HepG2 (cell line): ENCODE data around the gene NRSN2. TPM values are rescaled to one million over a fixed set of nuclear protein-coding genes. Genes with fewer than 3 reads are reported as not detected.
A peak's percentile ranks its signal among the peaks of the same experiment; 100 is the strongest.

Source experiments
- ATAC-seq: fragments of 200-7000 bp; cut with Tn5 transposase; 3 replicates; pipeline ENCODE4 v1.9.1; 2020; ENCODE audit warnings: mild to moderate bottlenecking, moderate library complexity
- BruUV-seq: library from RNA; stranded (reverse); fragments of 400-500 nt; replicated peaks from 2 replicates; lab custom pipeline; 2021; lab: Mats Ljungman, UMichigan
- CTCF ChIA-PET: fragments of 300-600 bp; formaldehyde crosslinking; extraction: SDS; loops from one replicate; lab custom pipeline; 2021; ENCODE audit warnings: low total read pairs, inconsistent platforms, low intra/inter-chr PET ratio; lab: Yijun Ruan, JAX
- POLR2A ChIA-PET: fragments of 350-600 bp; sonication (Branson Sonifier 250); formaldehyde crosslinking; loops from one replicate; lab custom pipeline; 2020; ENCODE audit warnings: antibody characterized with exemption, inconsistent platforms; lab: Yijun Ruan, JAX
- DNase-seq: peaks from one replicate; pipeline ENCODE4 v3.0.0-alpha.2; 2015; ENCODE audit warnings: low spot score
- FAIRE-seq: peaks from 3 replicates; lab custom pipeline; 2011; peaks lifted over from hg19 to GRCh38; lab: Jason Lieb, UNC
- H2AFZ ChIP-seq: one replicate; pipeline ENCODE4 v1.6.1; 2011; ENCODE audit warnings: low read length, inconsistent platforms
- H3K27ac ChIP-seq: fragments of 300-600 bp; 3 replicates; pipeline ENCODE4 v1.8.0; 2011; ENCODE audit warnings: mixed run types, mild to moderate bottlenecking, mixed read lengths, low read length, inconsistent platforms; ENCODE audit not compliant: insufficient read depth; ENCODE audit errors: extremely low read length
- H3K27me3 ChIP-seq, 2 experiments: fragments of 200-600 bp in 1 of 2; 2 replicates in 1 of 2; 3 replicates in 1 of 2; pipeline versions ENCODE4 v1.6.0 to v1.8.0; 2011; ENCODE audit warnings: low read length in 2 of 2, mild to moderate bottlenecking in 2 of 2, moderate library complexity in 2 of 2, inconsistent platforms in 1 of 2; ENCODE audit not compliant: insufficient read depth in 2 of 2, control insufficient read depth in 1 of 2
- H3K36me3 ChIP-seq, 2 experiments: fragments of 200-600 bp in 1 of 2; replicated peaks in 1 of 2; 2 replicates in 1 of 2; 3 replicates in 1 of 2; pipeline versions ENCODE4 v1.5.1 to v1.8.0; 2011; ENCODE audit warnings: low read length in 2 of 2, inconsistent platforms in 1 of 2; ENCODE audit not compliant: insufficient read depth in 2 of 2, control insufficient read depth in 1 of 2
- H3K4me1 ChIP-seq: 2 replicates; pipeline ENCODE4 v1.5.1; 2012; ENCODE audit warnings: low read length, inconsistent platforms; ENCODE audit not compliant: insufficient read depth
- H3K4me2 ChIP-seq: 2 replicates; pipeline ENCODE4 v1.6.0; 2011; ENCODE audit warnings: low read depth, low read length, inconsistent platforms
- H3K4me3 ChIP-seq, 3 experiments: fragments of 200-600 bp in 1 of 3; sonication (generic), shearing (Covaris generic) in 1 of 3; replicated peaks in 1 of 3; 2 replicates each; pipeline ENCODE4 v1.5.1; 2011 to 2016; ENCODE audit warnings: low read length in 3 of 3, inconsistent platforms in 2 of 3, low read depth in 2 of 3, mild to moderate bottlenecking in 2 of 3, control low read depth in 1 of 3, mixed read lengths in 1 of 3; ENCODE audit not compliant: insufficient read depth in 1 of 3
- H3K79me2 ChIP-seq: one replicate; pipeline ENCODE4 v1.6.1; 2011; ENCODE audit warnings: low read length, inconsistent platforms; ENCODE audit not compliant: insufficient read depth
- H3K9ac ChIP-seq: 2 replicates; pipeline ENCODE4 v1.6.0; 2011; ENCODE audit warnings: mild to moderate bottlenecking, low read depth, low read length, inconsistent platforms; ENCODE audit not compliant: insufficient read depth
- H3K9me3 ChIP-seq: 2 replicates; pipeline ENCODE4 v1.5.1; 2012; ENCODE audit warnings: mild to moderate bottlenecking, low read length
- H4K20me1 ChIP-seq: 2 replicates; pipeline ENCODE4 v1.6.0; 2011; ENCODE audit warnings: inconsistent platforms, mild to moderate bottlenecking, low read length, moderate library complexity; ENCODE audit not compliant: insufficient read depth
- CENPBD1 ChIP-seq: sonication (generic); formaldehyde crosslinking; IDR thresholded peaks from 2 replicates; pipeline ENCODE4 v1.8.0; 2022; ENCODE audit warnings: missing genetic modification reagents, low read depth, mild to moderate bottlenecking, borderline replicate concordance
- FOSL1 ChIP-seq: sonication (generic); formaldehyde crosslinking; IDR thresholded peaks from 2 replicates; pipeline ENCODE4 v1.9.0; 2021; ENCODE audit warnings: missing genetic modification reagents, borderline replicate concordance
- KLF15 ChIP-seq: sonication (generic); formaldehyde crosslinking; IDR thresholded peaks from 2 replicates; pipeline ENCODE4 v1.8.1; 2023; ENCODE audit warnings: borderline replicate concordance, mild to moderate bottlenecking, inconsistent platforms, missing genetic modification reagents, mixed read lengths
- MAFK ChIP-seq, 2 experiments: IDR thresholded peaks in 1 of 2; conservative IDR thresholded peaks in 1 of 2; 2 replicates each; pipeline ENCODE4 v1.6.1; 2011; ENCODE audit warnings: improper control_type of control experiment in 2 of 2, low read length in 2 of 2
- MIER3 ChIP-seq: IDR thresholded peaks from 2 replicates; pipeline ENCODE4 v1.6.1; 2016; ENCODE audit warnings: missing compliant biosample characterization, borderline replicate concordance
- MXI1 ChIP-seq: IDR thresholded peaks from 3 replicates; pipeline ENCODE4 v1.6.1; 2012; ENCODE audit warnings: low read depth, low read length, inconsistent platforms, borderline replicate concordance
- POLR2AphosphoS2 ChIP-seq: IDR thresholded peaks from 2 replicates; pipeline ENCODE4 v1.6.1; 2011; ENCODE audit warnings: low read depth, low read length, improper control_type of control experiment
- RBAK ChIP-seq: sonication (generic); formaldehyde crosslinking; IDR thresholded peaks from 2 replicates; pipeline ENCODE4 v1.5.1; 2020; ENCODE audit warnings: mild to moderate bottlenecking, missing genetic modification reagents
- SRF ChIP-seq: IDR thresholded peaks from 2 replicates; pipeline ENCODE4 v1.6.1; 2011; ENCODE audit warnings: mild to moderate bottlenecking, low read depth, low read length, moderate library complexity
- STAG1 ChIP-seq: sonication (generic); formaldehyde crosslinking; IDR thresholded peaks from 2 replicates; pipeline ENCODE4 v1.4.0; 2020; ENCODE audit warnings: missing genetic modification reagents
- WIZ ChIP-seq: sonication (generic); formaldehyde crosslinking; IDR thresholded peaks from 2 replicates; pipeline ENCODE4 v1.5.1; 2020; ENCODE audit warnings: mild to moderate bottlenecking, missing genetic modification reagents
- ZFP36L2 ChIP-seq: sonication (generic); formaldehyde crosslinking; IDR thresholded peaks from 2 replicates; pipeline ENCODE4 v1.4.0; 2020; ENCODE audit warnings: missing genetic modification reagents
- ZNF318 ChIP-seq: sonication (generic); formaldehyde crosslinking; IDR thresholded peaks from 2 replicates; pipeline ENCODE4 v1.4.0; 2020; ENCODE audit warnings: mild to moderate bottlenecking, missing genetic modification reagents
- ZNF776 ChIP-seq: sonication (generic); formaldehyde crosslinking; IDR thresholded peaks from 2 replicates; pipeline ENCODE4 v1.4.0; 2020; ENCODE audit warnings: mild to moderate bottlenecking, missing genetic modification reagents
- ZNF790 ChIP-seq: sonication (generic); formaldehyde crosslinking; IDR thresholded peaks from 2 replicates; pipeline ENCODE4 v1.8.0; 2022; ENCODE audit warnings: missing genetic modification reagents, mild to moderate bottlenecking, borderline replicate concordance
- WGBS: methylation state at CpG from one replicate; pipeline ENCODE4 v1.1.6; 2017; ENCODE audit warnings: low lambda C conversion rate; 5-methylcytosine and 5-hydroxymethylcytosine counted together
- in situ Hi-C: cut with HindIII; loops from 2 replicates; pipeline ENCODE4 v1.10.0; 2017; ENCODE audit warnings: low pct_unique_long_range_greater_than_20kb; ENCODE audit not compliant: extremely low pct_ligation_motif_present
- intact Hi-C: fragments of 100-400 bp; cut with micrococcal nuclease; formaldehyde crosslinking; loops from one replicate; pipeline ENCODE4 v1.10.0; 2022; ENCODE audit not compliant: unreplicated experiment
- polyA plus RNA-seq, 8 experiments: library from polyadenylated mRNA; depleted of rRNA in 3 of 8; stranded (reverse) in 7 of 8; unstranded in 1 of 8; fragments of >200 nt; fragmentation: Illumina TruSeq in 4 of 8; extraction: Trizol in 4 of 8; gene quantifications; 2 replicates each; pipeline versions ENCODE4 v1.2.1 to v1.2.3, GENCODE V29; 2011 to 2016; ENCODE audit warnings: low read depth in 4 of 8, missing spikeins in 1 of 8, mixed read lengths in 1 of 8; ENCODE audit not compliant: insufficient read depth in 1 of 8
- total RNA-seq, 5 experiments: library from RNA; depleted of rRNA; stranded (reverse); fragments of >200 nt; fragmentation: Illumina TruSeq; extraction: Trizol; gene quantifications; 2 replicates each; pipeline ENCODE4 v1.2.3, GENCODE V29; 2016; ENCODE audit warnings: low read depth in 1 of 5

Gene NRSN2
- total and polyA plus RNA-seq, 2 of the 13 experiments (the other 11 are each of a cell fraction or from before 2014, with no cell fraction given) = 32.3 to 49.4 TPM

- Histone ChIP-seq H2AFZ (no peak overlapping the region), H3K4me1 (peaks cover 34% of the 10 kb centered on the region), H3K4me3 (peak overlapping the region; percentile 63 to 88 (median 87)), H3K4me2 (peak overlapping the region; percentile 93), H4K20me1 (no peaks in the 10 kb centered on the region), H3K9me3 (no peaks in the 10 kb centered on the region), H3K27ac (peak overlapping the region; percentile 81), H3K36me3 (peaks cover 4 to 15% of the 10 kb centered on the region in 2 experiments; a peak in 3 of 5 replicates), H3K27me3 (no peaks in the 10 kb centered on the region), H3K79me2 (peaks cover 10% of the 10 kb centered on the region), H3K9ac (peak overlapping the region; percentile 77)
- no peak for DNase-seq
- CTCF ChIA-PET = no interaction called here
- POLR2A ChIA-PET = interaction anchor here (0.9 to 5.9 kb wide), 42 partner anchors 9 to 328 kb away, joined by 3 to 107 read pairs (median 7); partner anchors contain the start of genes CSNK2A1, RBCK1, SCRT2 and SOX12
- ATAC-seq = no peak; the same call in 2 of the 3 replicates
- intact Hi-C loops = loop anchor here (2.0 kb wide), 1 partner anchor 16 kb away; no protein-coding TSS in a partner anchor
- no peak for FAIRE-seq
- WGBS = 0% methylated on average over 19 of the region's 19 CpGs
- in situ Hi-C loops = no loop called here
- TSS peak; percentile 51 for BruUV-seq
- TF ChIP-seq KLF15 (CRISPR knock-in tag) (0 out of 2 replicates have a peak, but pooled peaks have one; percentile 22), POLR2AphosphoS2 (no peak), ZFP36L2 (CRISPR knock-in tag) (no peak), ZNF318 (CRISPR knock-in tag) (no peak), ZNF776 (CRISPR knock-in tag) (0 out of 2 replicates have a peak, but pooled peaks have one; percentile 31), SRF (no peak), CENPBD1 (CRISPR knock-in tag) (0 out of 2 replicates have a peak, but pooled peaks have one; percentile 73), MAFK (conservative IDR thresholded peaks at IDR 0.05 in 1 of 2, IDR thresholded peaks at IDR 0.05 in 1 of 2; ENCODE audit: low read length in 2 of 2) (no peak), FOSL1 (CRISPR knock-in tag) (no peak), ZNF790 (CRISPR knock-in tag) (peak; percentile 57; the same call in 1 of the 2 replicates), MXI1 (no peak), WIZ (CRISPR knock-in tag) (0 out of 2 replicates have a peak, but pooled peaks have one; percentile 3), MIER3 (CRISPR knock-in tag) (no peak), RBAK (CRISPR knock-in tag) (no peak), STAG1 (CRISPR knock-in tag) (no peak)
These were observed 367 bp downstream of the NRSN2 start for GRCh38 chr20:347317-347639.
